ENCODE results near the gene RAC2. TPM values are rescaled to one million over a fixed set of nuclear protein-coding genes. Genes with fewer than 3 reads are reported as not detected.

The RAC2 gene
- total and polyA plus RNA-seq, 9 of the 15 experiments (the other 6 are each of a cell fraction or from before 2014, with no cell fraction given): 22.7 to 103 (median 43.3) TPM

DNA sequence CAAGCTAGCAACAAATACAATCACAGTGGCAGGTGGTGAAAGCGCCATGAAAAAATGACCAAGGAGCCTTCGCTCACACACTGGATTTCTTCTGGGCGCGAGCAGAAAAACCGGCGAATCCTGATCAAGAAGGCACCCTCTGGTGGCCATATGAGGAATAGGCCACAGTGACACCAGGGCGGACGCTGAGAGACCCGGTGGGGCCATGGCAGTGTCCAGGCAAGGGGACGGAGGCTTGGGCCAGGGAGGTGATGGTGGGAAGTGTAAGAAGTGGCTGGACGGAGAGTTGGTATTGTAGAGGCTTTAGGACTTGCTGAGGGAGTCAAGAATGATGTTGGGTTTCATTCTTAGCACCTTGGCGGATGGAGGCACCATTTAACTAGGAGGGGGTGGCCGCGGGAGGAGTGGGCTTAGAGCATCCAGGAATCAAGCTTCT lies 16.9 kb upstream of the RAC2 start (continued):
- TF ChIP-seq, protein P1, sequence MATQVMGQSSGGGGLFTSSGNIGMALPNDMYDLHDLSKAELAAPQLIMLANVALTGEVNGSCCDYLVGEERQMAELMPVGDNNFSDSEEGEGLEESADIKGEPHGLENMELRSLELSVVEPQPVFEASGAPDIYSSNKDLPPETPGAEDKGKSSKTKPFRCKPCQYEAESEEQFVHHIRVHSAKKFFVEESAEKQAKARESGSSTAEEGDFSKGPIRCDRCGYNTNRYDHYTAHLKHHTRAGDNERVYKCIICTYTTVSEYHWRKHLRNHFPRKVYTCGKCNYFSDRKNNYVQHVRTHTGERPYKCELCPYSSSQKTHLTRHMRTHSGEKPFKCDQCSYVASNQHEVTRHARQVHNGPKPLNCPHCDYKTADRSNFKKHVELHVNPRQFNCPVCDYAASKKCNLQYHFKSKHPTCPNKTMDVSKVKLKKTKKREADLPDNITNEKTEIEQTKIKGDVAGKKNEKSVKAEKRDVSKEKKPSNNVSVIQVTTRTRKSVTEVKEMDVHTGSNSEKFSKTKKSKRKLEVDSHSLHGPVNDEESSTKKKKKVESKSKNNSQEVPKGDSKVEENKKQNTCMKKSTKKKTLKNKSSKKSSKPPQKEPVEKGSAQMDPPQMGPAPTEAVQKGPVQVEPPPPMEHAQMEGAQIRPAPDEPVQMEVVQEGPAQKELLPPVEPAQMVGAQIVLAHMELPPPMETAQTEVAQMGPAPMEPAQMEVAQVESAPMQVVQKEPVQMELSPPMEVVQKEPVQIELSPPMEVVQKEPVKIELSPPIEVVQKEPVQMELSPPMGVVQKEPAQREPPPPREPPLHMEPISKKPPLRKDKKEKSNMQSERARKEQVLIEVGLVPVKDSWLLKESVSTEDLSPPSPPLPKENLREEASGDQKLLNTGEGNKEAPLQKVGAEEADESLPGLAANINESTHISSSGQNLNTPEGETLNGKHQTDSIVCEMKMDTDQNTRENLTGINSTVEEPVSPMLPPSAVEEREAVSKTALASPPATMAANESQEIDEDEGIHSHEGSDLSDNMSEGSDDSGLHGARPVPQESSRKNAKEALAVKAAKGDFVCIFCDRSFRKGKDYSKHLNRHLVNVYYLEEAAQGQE (IDR thresholded peaks at IDR 0.05; ENCODE audit: borderline replicate concordance): peak; percentile 56
- TF ChIP-seq, protein P1 (CRISPR knock-in tag; IDR thresholded peaks at IDR 0.05; ENCODE audit: low read depth): no peak
- 0 out of 2 replicates have a peak, but pooled peaks have one; percentile 21 for TF ChIP-seq KLF16 (IDR thresholded peaks at IDR 0.05)
- TF ChIP-seq SMC3 (conservative IDR thresholded peaks at IDR 0.05; ENCODE audit: insufficient read depth, low read depth, low read length): peak; percentile 71
- TF ChIP-seq, protein P2, sequence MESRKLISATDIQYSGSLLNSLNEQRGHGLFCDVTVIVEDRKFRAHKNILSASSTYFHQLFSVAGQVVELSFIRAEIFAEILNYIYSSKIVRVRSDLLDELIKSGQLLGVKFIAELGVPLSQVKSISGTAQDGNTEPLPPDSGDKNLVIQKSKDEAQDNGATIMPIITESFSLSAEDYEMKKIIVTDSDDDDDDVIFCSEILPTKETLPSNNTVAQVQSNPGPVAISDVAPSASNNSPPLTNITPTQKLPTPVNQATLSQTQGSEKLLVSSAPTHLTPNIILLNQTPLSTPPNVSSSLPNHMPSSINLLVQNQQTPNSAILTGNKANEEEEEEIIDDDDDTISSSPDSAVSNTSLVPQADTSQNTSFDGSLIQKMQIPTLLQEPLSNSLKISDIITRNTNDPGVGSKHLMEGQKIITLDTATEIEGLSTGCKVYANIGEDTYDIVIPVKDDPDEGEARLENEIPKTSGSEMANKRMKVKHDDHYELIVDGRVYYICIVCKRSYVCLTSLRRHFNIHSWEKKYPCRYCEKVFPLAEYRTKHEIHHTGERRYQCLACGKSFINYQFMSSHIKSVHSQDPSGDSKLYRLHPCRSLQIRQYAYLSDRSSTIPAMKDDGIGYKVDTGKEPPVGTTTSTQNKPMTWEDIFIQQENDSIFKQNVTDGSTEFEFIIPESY (CRISPR knock-in tag; IDR thresholded peaks at IDR 0.05): peak; percentile 20; the same call in 1 of the 2 replicates
- no peak for TF ChIP-seq EHMT2 (IDR thresholded peaks at IDR 0.05)

Measured in K562 (cell line).